Measurements from ENCODE around the gene UPP2.

UPP2 gene

GRCh38 chr2:158182676-158183295 lies 81.1 kb downstream of the UPP2 start:
- Mint-ChIP-seq H3K36me3 (no peaks in the 10 kb centered on the region), H3K4me3 (no peak overlapping the region), H3K27me3 (peaks cover 20% of the 10 kb centered on the region), H3K9me3 (no peaks in the 10 kb centered on the region), H3K4me1 (no peaks in the 10 kb centered on the region), H3K27ac (no peak overlapping the region)
- CTCF ChIA-PET: no interaction called here
- DNase-seq: no peak

DNA sequence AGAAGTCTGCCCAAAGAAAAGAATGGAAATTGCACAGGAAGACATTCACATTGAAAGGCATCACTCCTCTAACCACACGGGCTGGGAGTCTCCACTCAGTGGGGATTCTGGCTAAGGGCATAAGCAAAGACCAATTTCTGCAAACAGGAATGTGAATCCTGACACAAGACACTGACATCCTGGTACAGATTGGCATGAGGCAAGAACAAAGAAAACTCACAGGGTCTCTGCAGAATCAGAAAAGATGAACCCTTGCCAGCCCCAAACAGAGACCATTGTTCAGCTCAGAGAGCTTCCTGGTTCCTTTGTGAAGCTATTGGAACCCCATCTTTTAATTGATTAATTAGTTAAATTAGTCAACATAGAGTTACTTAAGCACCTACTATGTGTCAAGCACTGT lies 82.3 kb downstream of the UPP2 start:
- DNase-seq: no peak
- H3K4me3 Mint-ChIP-seq: no peak overlapping the region
- no peaks in the 10 kb centered on the region for H3K9me3 Mint-ChIP-seq
- CTCF ChIA-PET: no interaction called here
- no peak overlapping the region for H3K27ac Mint-ChIP-seq
- H3K36me3 Mint-ChIP-seq: no peaks in the 10 kb centered on the region
- no peaks in the 10 kb centered on the region for H3K4me1 Mint-ChIP-seq
- peaks cover 20% of the 10 kb centered on the region for H3K27me3 Mint-ChIP-seq

- Mint-ChIP-seq H3K4me1 (peaks cover 7% of the 10 kb centered on the region), H3K9me3 (no peaks in the 10 kb centered on the region), H3K4me3 (no peak overlapping the region), H3K27ac (no peak overlapping the region), H3K27me3 (peaks cover 20% of the 10 kb centered on the region), H3K36me3 (no peaks in the 10 kb centered on the region)
- CTCF ChIA-PET: no interaction called here
- no peak for DNase-seq
These were observed 83.1 kb downstream of the UPP2 start for GRCh38 chr2:158184556-158185343.

All from activated naive CD4-positive, alpha-beta T cell treated with anti-CD3 and anti-CD28 coated beads, Interleukin-2, amount 10 ng/mL, durations not matched to agents 7 days and 5 days (primary cell).